GM18517 (cell line): Measurements from ENCODE around the gene DGKQ.

Source experiments
- ATAC-seq: cut with Tn5 transposase; IDR thresholded peaks from one replicate; pipeline ENCODE4 v1.9.1; 2021; ENCODE audit warnings: mild to moderate bottlenecking, moderate library complexity; ENCODE audit not compliant: unreplicated experiment

The DGKQ gene

GRCh38 chr4:909821-910220 is 63.5 kb downstream of the DGKQ start:
- ATAC-seq, result no peak

DNA sequence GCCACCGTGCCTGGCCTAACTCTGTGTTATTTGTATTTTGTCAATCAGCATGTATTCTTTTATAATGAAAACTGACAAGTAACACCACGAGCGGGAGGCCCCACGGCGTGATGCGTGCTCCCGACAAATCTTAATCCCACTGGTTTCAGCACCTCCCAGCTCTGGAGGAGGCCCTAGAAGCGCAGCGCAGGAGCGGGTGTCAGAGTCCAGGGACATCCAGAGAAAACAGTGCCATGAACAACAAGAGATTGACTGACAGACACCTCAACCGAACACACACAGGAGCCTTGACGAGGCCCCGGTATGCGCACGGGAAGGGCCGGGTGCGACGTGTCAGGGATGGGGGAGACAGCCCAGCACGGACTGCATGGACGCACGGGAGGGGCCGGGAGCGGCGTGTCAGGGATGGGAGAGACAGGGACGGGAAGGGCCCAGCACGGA is 64.2 kb downstream of the DGKQ start:
- no peak for ATAC-seq
